HepG2 (cell line): ENCODE results near the gene EVC. TPM values are rescaled to one million over a fixed set of nuclear protein-coding genes. Genes with fewer than 3 reads are reported as not detected.

Source experiments
- ARNT ChIP-seq: fragments of 450-650 bp; IDR thresholded peaks from 2 replicates; pipeline ENCODE4 v1.6.1; 2017
- FOSL2 ChIP-seq: sonication (generic); formaldehyde crosslinking; IDR thresholded peaks from 2 replicates; pipeline ENCODE4 v1.4.0; 2020; ENCODE audit warnings: missing genetic modification reagents
- FOXA1 ChIP-seq, 2 experiments: fragments of 450-650 bp in 1 of 2; sonication (generic) in 1 of 2; formaldehyde crosslinking in 1 of 2; IDR thresholded peaks; 2 replicates each; pipeline versions ENCODE4 v1.4.0 to v1.6.1; 2016 to 2020; ENCODE audit warnings: missing genetic modification reagents in 1 of 2
- FOXK2 ChIP-seq: fragments of 450-650 bp; IDR thresholded peaks from 2 replicates; pipeline ENCODE4 v1.6.1; 2016
- GMEB1 ChIP-seq: sonication (generic); formaldehyde crosslinking; IDR thresholded peaks from 2 replicates; pipeline ENCODE4 v1.5.1; 2020; ENCODE audit warnings: missing genetic modification reagents, mild to moderate bottlenecking, borderline replicate concordance
- GTF3A ChIP-seq: sonication (generic); formaldehyde crosslinking; conservative IDR thresholded peaks from 2 replicates; pipeline ENCODE4 v1.4.0; 2020; ENCODE audit warnings: mild to moderate bottlenecking, missing genetic modification reagents
- LRRFIP1 ChIP-seq: sonication (generic); formaldehyde crosslinking; conservative IDR thresholded peaks from 2 replicates; pipeline ENCODE4 v1.4.0; 2020; ENCODE audit warnings: missing genetic modification reagents
- MIER3 ChIP-seq: IDR thresholded peaks from 2 replicates; pipeline ENCODE4 v1.6.1; 2016; ENCODE audit warnings: missing compliant biosample characterization, borderline replicate concordance
- SMYD3 ChIP-seq: sonication (generic); formaldehyde crosslinking; IDR thresholded peaks from 2 replicates; pipeline ENCODE4 v1.8.1; 2023; ENCODE audit warnings: mild to moderate bottlenecking, missing genetic modification reagents
- SP2 ChIP-seq: sonication (generic); formaldehyde crosslinking; IDR thresholded peaks from 2 replicates; pipeline ENCODE4 v1.5.1; 2020; ENCODE audit warnings: mild to moderate bottlenecking, missing genetic modification reagents
- TBX2 ChIP-seq: sonication (generic); formaldehyde crosslinking; IDR thresholded peaks from 2 replicates; pipeline ENCODE4 v1.5.0; 2020; ENCODE audit warnings: missing genetic modification reagents, mild to moderate bottlenecking, borderline replicate concordance
- ZBTB42 ChIP-seq: sonication (generic); formaldehyde crosslinking; IDR thresholded peaks from 2 replicates; pipeline ENCODE4 v1.5.0; 2020; ENCODE audit warnings: mild to moderate bottlenecking, missing genetic modification reagents
- ZNF264 ChIP-seq: sonication (generic); formaldehyde crosslinking; IDR thresholded peaks from 2 replicates; pipeline ENCODE4 v1.4.0; 2020; ENCODE audit warnings: missing genetic modification reagents
- ZNF30 ChIP-seq: sonication (generic); formaldehyde crosslinking; IDR thresholded peaks from 2 replicates; pipeline ENCODE4 v1.5.0; 2020; ENCODE audit warnings: mild to moderate bottlenecking, missing genetic modification reagents
- ZNF333 ChIP-seq: sonication (generic); formaldehyde crosslinking; IDR thresholded peaks from 2 replicates; pipeline ENCODE4 v1.4.0; 2020; ENCODE audit warnings: mild to moderate bottlenecking, missing genetic modification reagents, borderline replicate concordance
- ZNF546 ChIP-seq: sonication (generic); formaldehyde crosslinking; conservative IDR thresholded peaks from 2 replicates; pipeline ENCODE4 v1.8.1; 2023; ENCODE audit warnings: mild to moderate bottlenecking, missing genetic modification reagents
- ZNF564 ChIP-seq: sonication (generic); formaldehyde crosslinking; IDR thresholded peaks from 2 replicates; pipeline ENCODE4 v1.8.1; 2023; ENCODE audit warnings: mild to moderate bottlenecking, missing genetic modification reagents
- ZNF567 ChIP-seq: sonication (generic); formaldehyde crosslinking; IDR thresholded peaks from 2 replicates; pipeline ENCODE4 v1.8.1; 2023; ENCODE audit warnings: mild to moderate bottlenecking, missing genetic modification reagents, borderline replicate concordance
- ZNF749 ChIP-seq: sonication (generic); formaldehyde crosslinking; IDR thresholded peaks from 2 replicates; pipeline ENCODE4 v1.8.0; 2022; ENCODE audit warnings: mild to moderate bottlenecking, missing genetic modification reagents, moderate library complexity, borderline replicate concordance
- ZNF788 ChIP-seq: sonication (generic); formaldehyde crosslinking; IDR thresholded peaks from 2 replicates; pipeline ENCODE4 v1.5.0; 2020; ENCODE audit warnings: mild to moderate bottlenecking, missing genetic modification reagents, borderline replicate concordance
- polyA plus RNA-seq, 8 experiments: library from polyadenylated mRNA; depleted of rRNA in 3 of 8; stranded (reverse) in 7 of 8; unstranded in 1 of 8; fragments of >200 nt; fragmentation: Illumina TruSeq in 4 of 8; extraction: Trizol in 4 of 8; gene quantifications; 2 replicates each; pipeline versions ENCODE4 v1.2.1 to v1.2.3, GENCODE V29; 2011 to 2016; ENCODE audit warnings: low read depth in 4 of 8, missing spikeins in 1 of 8, mixed read lengths in 1 of 8; ENCODE audit not compliant: insufficient read depth in 1 of 8
- total RNA-seq, 5 experiments: library from RNA; depleted of rRNA; stranded (reverse); fragments of >200 nt; fragmentation: Illumina TruSeq; extraction: Trizol; gene quantifications; 2 replicates each; pipeline ENCODE4 v1.2.3, GENCODE V29; 2016; ENCODE audit warnings: low read depth in 1 of 5
- TF ChIP-seq, protein P1 (sequence below): sonication (generic); formaldehyde crosslinking; IDR thresholded peaks from 2 replicates; pipeline ENCODE4 v1.4.0; 2020; ENCODE audit warnings: missing genetic modification reagents
- TF ChIP-seq, protein P2 (sequence below): sonication (generic); formaldehyde crosslinking; IDR thresholded peaks from 2 replicates; pipeline ENCODE4 v1.8.1; 2023; ENCODE audit warnings: missing genetic modification reagents, inconsistent platforms, borderline replicate concordance

The EVC gene
- total and polyA plus RNA-seq, 2 of the 13 experiments (the other 11 are each of a cell fraction or from before 2014, with no cell fraction given), result 3.1 to 4.9 TPM

DNA sequence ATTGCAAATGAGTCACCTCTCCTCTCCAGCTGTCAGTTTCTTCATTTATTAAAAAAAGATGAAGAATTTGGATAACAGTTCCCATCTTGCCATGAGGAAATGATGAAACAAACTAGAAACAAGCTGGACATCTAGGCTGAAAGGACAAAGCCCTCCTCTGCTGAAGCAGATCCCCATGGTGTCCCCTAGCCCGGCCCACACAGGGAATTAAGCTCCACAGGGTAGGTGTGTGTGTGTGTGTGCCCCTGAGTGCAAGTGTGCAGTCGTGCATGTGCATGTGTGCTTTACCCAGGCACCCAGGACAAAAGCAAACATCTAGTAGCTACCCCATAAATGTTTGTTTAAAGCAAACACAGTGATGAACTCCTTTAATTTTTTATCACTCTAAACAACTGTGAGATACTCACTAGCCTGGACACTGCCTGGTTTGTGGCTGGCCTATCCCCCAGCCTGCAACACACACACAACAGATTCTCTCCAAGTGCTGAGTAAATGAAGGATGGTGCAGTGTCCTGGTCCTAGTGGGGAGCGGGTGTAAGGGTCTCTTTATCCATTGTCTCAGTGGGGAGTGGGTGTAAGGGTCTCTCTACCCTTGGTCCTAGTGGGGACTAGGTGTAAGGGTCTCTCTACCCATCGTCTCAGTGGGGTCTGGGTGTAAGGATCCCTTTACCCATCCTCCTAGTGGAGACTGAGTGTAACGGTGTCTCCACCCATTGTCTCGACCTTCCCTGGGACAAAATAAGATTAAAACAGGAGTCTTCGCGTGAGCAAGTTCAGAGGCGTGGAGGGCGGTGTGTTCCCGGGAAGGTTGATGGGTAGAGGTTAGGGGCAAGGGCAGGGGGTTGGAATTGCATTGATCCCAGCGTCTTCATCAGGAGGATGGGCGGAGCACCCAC lies 688 bp upstream of the EVC start (continued):
- no peak for TF ChIP-seq ZNF264 (CRISPR knock-in tag)
- TF ChIP-seq TBX2 (CRISPR knock-in tag), result peak; percentile 34; the same call in 1 of the 2 replicates
- TF ChIP-seq ZNF749 (CRISPR knock-in tag), result no peak
- no peak for TF ChIP-seq GTF3A (CRISPR knock-in tag)
- no peak for TF ChIP-seq GMEB1 (CRISPR knock-in tag)
- TF ChIP-seq MIER3, result no peak
- TF ChIP-seq, protein P1, sequence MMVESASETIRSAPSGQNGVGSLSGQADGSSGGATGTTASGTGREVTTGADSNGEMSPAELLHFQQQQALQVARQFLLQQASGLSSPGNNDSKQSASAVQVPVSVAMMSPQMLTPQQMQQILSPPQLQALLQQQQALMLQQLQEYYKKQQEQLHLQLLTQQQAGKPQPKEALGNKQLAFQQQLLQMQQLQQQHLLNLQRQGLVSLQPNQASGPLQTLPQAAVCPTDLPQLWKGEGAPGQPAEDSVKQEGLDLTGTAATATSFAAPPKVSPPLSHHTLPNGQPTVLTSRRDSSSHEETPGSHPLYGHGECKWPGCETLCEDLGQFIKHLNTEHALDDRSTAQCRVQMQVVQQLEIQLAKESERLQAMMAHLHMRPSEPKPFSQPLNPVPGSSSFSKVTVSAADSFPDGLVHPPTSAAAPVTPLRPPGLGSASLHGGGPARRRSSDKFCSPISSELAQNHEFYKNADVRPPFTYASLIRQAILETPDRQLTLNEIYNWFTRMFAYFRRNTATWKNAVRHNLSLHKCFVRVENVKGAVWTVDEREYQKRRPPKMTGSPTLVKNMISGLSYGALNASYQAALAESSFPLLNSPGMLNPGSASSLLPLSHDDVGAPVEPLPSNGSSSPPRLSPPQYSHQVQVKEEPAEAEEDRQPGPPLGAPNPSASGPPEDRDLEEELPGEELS, result peak; percentile 24; the same call in 1 of the 2 replicates
- TF ChIP-seq ZBTB42 (CRISPR knock-in tag), result no peak
- TF ChIP-seq, protein P2, sequence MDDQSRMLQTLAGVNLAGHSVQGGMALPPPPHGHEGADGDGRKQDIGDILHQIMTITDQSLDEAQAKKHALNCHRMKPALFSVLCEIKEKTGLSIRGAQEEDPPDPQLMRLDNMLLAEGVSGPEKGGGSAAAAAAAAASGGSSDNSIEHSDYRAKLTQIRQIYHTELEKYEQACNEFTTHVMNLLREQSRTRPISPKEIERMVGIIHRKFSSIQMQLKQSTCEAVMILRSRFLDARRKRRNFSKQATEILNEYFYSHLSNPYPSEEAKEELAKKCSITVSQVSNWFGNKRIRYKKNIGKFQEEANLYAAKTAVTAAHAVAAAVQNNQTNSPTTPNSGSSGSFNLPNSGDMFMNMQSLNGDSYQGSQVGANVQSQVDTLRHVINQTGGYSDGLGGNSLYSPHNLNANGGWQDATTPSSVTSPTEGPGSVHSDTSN (CRISPR knock-in tag), result no peak
- TF ChIP-seq SMYD3, result no peak
- TF ChIP-seq FOSL2 (CRISPR knock-in tag), result no peak
- TF ChIP-seq ZNF546, result no peak
- TF ChIP-seq SP2 (CRISPR knock-in tag), result no peak
- TF ChIP-seq ZNF333 (CRISPR knock-in tag), result no peak
- TF ChIP-seq ZNF30 (CRISPR knock-in tag), result no peak
- TF ChIP-seq ZNF567 (CRISPR knock-in tag), result no peak
- TF ChIP-seq ARNT, result no peak
- TF ChIP-seq FOXK2, result no peak
- TF ChIP-seq ZNF788 (CRISPR knock-in tag), result no peak
- TF ChIP-seq FOXA1 (IDR thresholded peaks at IDR 0.05), result no peak
- TF ChIP-seq FOXA1 (CRISPR knock-in tag; IDR thresholded peaks at IDR 0.05), result 0 out of 2 replicates have a peak, but pooled peaks have one; percentile 6
- no peak for TF ChIP-seq LRRFIP1 (CRISPR knock-in tag)
- no peak for TF ChIP-seq ZNF564 (CRISPR knock-in tag)
